MM.1S (cell line): ENCODE measurements around the gene YEATS2.

Experiments
- DNase-seq: peaks from one replicate; pipeline ENCODE4 v3.0.0-alpha.2; 2015
- H2AFZ ChIP-seq: fragments of 300-600 bp; sonication (generic); 2 replicates; pipeline ENCODE4 v1.6.0; 2016; ENCODE audit warnings: antibody characterized with exemption, low read length
- H3F3A ChIP-seq: fragments of 300-600 bp; sonication (generic); 2 replicates; pipeline ENCODE4 v1.6.1; 2016; ENCODE audit warnings: mild to moderate bottlenecking, antibody characterized with exemption, low read length, moderate library complexity, mixed read lengths; ENCODE audit not compliant: insufficient read depth
- H3K27ac ChIP-seq: fragments of 300-600 bp; sonication (generic); 2 replicates; pipeline ENCODE4 v1.5.1; 2016; ENCODE audit warnings: mild to moderate bottlenecking, low read length
- H3K27me3 ChIP-seq: fragments of 300-600 bp; sonication (generic); replicated peaks from 2 replicates; pipeline ENCODE4 v1.6.0; 2016; ENCODE audit warnings: low read length; ENCODE audit not compliant: insufficient read depth
- H3K36me3 ChIP-seq: fragments of 300-600 bp; sonication (generic); replicated peaks from 2 replicates; pipeline ENCODE4 v1.6.1; 2016; ENCODE audit warnings: mild to moderate bottlenecking, low read length, mixed read lengths; ENCODE audit not compliant: insufficient read depth
- H3K4me1 ChIP-seq: fragments of 300-600 bp; sonication (generic); 2 replicates; pipeline ENCODE4 v1.6.1; 2016; ENCODE audit warnings: low read length, mixed read lengths
- H3K4me2 ChIP-seq: fragments of 300-600 bp; sonication (generic); 2 replicates; pipeline ENCODE4 v1.6.0; 2016; ENCODE audit warnings: low read depth, low read length
- H3K4me3 ChIP-seq: fragments of 300-600 bp; sonication (generic); 2 replicates; pipeline ENCODE4 v1.5.1; 2016; ENCODE audit warnings: low read length, mixed read lengths
- H3K79me2 ChIP-seq: fragments of 300-600 bp; sonication (generic); 2 replicates; pipeline ENCODE4 v1.6.1; 2016; ENCODE audit warnings: mixed run types, low read length, mixed read lengths
- H3K9ac ChIP-seq: fragments of 300-600 bp; sonication (generic); 2 replicates; pipeline ENCODE4 v1.6.1; 2016; ENCODE audit warnings: low read length, mixed read lengths
- H3K9me2 ChIP-seq: fragments of 300-600 bp; sonication (generic); replicated peaks from 2 replicates; pipeline ENCODE4 v1.6.1; 2016; ENCODE audit warnings: mild to moderate bottlenecking, low read length, mixed read lengths; ENCODE audit not compliant: insufficient read depth
- H3K9me3 ChIP-seq: fragments of 300-600 bp; sonication (generic); replicated peaks from 2 replicates; pipeline ENCODE4 v1.6.1; 2016; ENCODE audit warnings: mild to moderate bottlenecking, low read length, mixed read lengths; ENCODE audit not compliant: insufficient read depth
- H4K20me1 ChIP-seq: fragments of 300-600 bp; sonication (generic); 2 replicates; pipeline ENCODE4 v1.6.1; 2016; ENCODE audit warnings: mild to moderate bottlenecking, low read length, moderate library complexity, mixed read lengths; ENCODE audit not compliant: insufficient read depth
- EZH2 ChIP-seq: fragments of 300-600 bp; sonication (generic); optimal IDR thresholded peaks from 2 replicates; pipeline ENCODE3; 2017; ENCODE audit warnings: low read depth, mild to moderate bottlenecking, antibody characterized with exemption, low read length, mixed read lengths
- EZH2phosphoT487 ChIP-seq: fragments of 300-600 bp; sonication (generic); IDR thresholded peaks from 2 replicates; pipeline ENCODE4 v1.6.1; 2018; ENCODE audit warnings: antibody characterized with exemption, low read length
- TF ChIP-seq, protein P1 (sequence below): fragments of 300-600 bp; sonication (generic); IDR thresholded peaks from 2 replicates; pipeline ENCODE4 v1.5.1; 2016; ENCODE audit warnings: antibody characterized with exemption, low read length, mixed read lengths

YEATS2 gene

DNA sequence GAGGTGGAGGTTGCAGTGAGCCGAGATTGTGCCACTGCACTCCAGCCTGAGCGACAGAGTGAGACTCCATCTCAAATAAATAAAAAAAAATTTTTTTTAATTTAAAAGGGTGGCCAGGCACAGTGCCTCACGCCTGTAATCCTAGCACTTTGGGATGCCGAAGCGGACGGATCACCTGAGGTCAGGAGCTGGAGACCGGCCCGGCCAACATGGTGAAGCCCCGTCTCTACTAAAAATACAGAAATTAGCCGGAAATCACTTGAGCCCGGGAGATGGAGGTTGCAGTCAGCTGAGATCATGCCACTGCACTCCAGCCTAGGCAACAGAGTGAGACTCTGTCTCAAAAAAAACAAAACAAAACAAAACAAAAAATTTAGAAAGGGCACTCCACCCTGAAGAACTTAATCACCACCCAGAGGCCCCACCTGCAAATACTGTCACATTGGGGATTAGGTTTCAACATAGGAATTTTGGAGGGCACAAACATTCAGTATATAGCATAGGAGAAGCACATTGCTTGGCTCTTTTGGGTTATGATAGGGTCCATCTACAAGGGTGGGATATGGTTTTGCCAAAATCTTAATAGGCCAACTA, 7.1 kb upstream of the YEATS2 start:
- Histone ChIP-seq H3K27me3 (no peaks in the 10 kb centered on the region), H3K4me1 (0 out of 2 replicates have a peak, but pooled peaks cover 4% of the 10 kb centered on the region), H3K9me2 (no peaks in the 10 kb centered on the region), H3K27ac (no peak overlapping the region), H3K36me3 (no peaks in the 10 kb centered on the region), H3K4me2 (no peak overlapping the region), H3K79me2 (no peaks in the 10 kb centered on the region), H3K9ac (no peak overlapping the region), H3F3A (no peaks in the 10 kb centered on the region), H2AFZ (no peak overlapping the region), H4K20me1 (no peaks in the 10 kb centered on the region), H3K4me3 (no peak overlapping the region), H3K9me3 (no peaks in the 10 kb centered on the region)
- DNase-seq = no peak
- TF ChIP-seq EZH2 (no peak), EZH2phosphoT487 (no peak)
- TF ChIP-seq, protein P1, sequence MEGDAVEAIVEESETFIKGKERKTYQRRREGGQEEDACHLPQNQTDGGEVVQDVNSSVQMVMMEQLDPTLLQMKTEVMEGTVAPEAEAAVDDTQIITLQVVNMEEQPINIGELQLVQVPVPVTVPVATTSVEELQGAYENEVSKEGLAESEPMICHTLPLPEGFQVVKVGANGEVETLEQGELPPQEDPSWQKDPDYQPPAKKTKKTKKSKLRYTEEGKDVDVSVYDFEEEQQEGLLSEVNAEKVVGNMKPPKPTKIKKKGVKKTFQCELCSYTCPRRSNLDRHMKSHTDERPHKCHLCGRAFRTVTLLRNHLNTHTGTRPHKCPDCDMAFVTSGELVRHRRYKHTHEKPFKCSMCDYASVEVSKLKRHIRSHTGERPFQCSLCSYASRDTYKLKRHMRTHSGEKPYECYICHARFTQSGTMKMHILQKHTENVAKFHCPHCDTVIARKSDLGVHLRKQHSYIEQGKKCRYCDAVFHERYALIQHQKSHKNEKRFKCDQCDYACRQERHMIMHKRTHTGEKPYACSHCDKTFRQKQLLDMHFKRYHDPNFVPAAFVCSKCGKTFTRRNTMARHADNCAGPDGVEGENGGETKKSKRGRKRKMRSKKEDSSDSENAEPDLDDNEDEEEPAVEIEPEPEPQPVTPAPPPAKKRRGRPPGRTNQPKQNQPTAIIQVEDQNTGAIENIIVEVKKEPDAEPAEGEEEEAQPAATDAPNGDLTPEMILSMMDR = no peak

DNA sequence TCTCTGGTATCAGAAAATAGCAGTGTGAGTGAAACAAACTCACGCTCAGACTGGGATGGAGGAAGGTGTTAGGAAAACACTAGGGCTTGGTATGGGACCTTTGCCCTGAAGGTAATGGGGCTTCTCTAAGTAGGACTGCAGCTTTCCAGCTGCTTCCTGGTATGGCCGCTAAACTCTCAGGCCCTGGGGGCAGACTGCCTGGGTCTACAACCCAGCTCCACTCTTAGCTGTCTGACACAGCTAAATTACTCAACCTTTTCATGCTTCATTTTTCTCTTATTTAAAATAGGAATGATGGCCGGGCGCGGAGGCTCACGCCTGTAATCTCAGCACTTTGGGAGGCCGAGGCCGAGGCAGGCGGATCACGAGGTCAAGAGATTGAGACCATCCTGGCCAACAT, 5.2 kb upstream of the YEATS2 start:
- Histone ChIP-seq H3K9me3 (no peaks in the 10 kb centered on the region), H3K4me2 (no peak overlapping the region), H3F3A (no peaks in the 10 kb centered on the region), H3K9me2 (no peaks in the 10 kb centered on the region), H3K27ac (no peak overlapping the region), H3K27me3 (no peaks in the 10 kb centered on the region), H4K20me1 (no peaks in the 10 kb centered on the region), H3K4me3 (no peak overlapping the region), H3K36me3 (no peaks in the 10 kb centered on the region), H3K9ac (no peak overlapping the region), H2AFZ (no peak overlapping the region), H3K4me1 (peaks cover 9% of the 10 kb centered on the region), H3K79me2 (no peaks in the 10 kb centered on the region)
- no peak for DNase-seq
- TF ChIP-seq EZH2 (no peak), EZH2phosphoT487 (no peak)
- TF ChIP-seq, protein P1 = no peak

DNA sequence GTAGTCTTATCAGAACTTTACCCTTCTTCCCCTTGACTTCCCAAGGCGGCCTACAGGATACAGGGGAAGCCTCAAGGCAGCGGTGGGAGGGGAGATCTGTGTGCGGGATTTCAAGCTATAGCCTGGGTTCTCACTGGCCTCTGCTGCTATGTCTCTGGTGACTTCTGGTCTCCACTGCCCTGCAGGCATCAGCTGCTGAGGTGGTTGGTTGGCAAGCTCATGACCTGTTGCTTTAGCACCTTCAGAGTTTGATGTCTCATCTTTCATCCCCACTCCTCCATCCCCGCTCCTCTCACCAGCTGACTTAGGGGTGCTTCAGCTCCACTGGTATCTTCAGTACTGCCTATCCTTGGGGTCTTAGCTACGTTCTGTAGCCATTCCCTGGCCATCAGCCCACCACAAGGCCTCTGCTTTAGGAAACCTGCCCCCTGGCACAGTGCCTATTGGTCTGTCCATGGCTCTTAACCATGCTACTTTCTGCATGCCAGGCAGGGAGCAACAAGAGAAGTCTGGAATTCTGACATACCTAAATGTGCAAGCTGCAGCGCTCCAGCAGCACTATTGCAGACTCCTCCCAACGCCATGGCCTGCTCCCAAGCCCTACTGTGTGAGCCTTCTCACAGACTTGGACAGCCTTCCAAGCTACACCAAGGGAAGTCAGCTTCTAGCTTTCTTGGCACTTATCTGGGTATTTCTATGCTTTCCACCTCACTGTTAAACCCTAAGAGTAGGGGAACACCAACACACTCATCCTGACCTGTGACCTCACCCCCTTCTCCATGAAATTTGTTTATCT, 1.8 kb upstream of the YEATS2 start:
- H4K20me1 ChIP-seq = no peaks in the 10 kb centered on the region; the same call in 1 of the 2 replicates
- TF ChIP-seq EZH2 (no peak), EZH2phosphoT487 (no peak)
- TF ChIP-seq, protein P1 = no peak
- DNase-seq = no peak
- peaks cover 15% of the 10 kb centered on the region for H3K4me1 ChIP-seq
- no peaks in the 10 kb centered on the region for H3K27me3 ChIP-seq
- no peaks in the 10 kb centered on the region for H3K9me2 ChIP-seq
- no peak overlapping the region for H3K9ac ChIP-seq
- H3K4me3 ChIP-seq = no peak overlapping the region
- no peaks in the 10 kb centered on the region for H3K36me3 ChIP-seq
- H3K9me3 ChIP-seq = no peaks in the 10 kb centered on the region
- H3K79me2 ChIP-seq = peaks cover 31% of the 10 kb centered on the region
- no peak overlapping the region for H2AFZ ChIP-seq
- peaks cover 15% of the 10 kb centered on the region for H3F3A ChIP-seq
- no peak overlapping the region for H3K27ac ChIP-seq
- H3K4me2 ChIP-seq = no peak overlapping the region
